GM21825 (cell line): ENCODE measurements around the gene KLRK1.
"Not testable (repeated sequence)": the region's sequence is repeated elsewhere in the genome, so short reads cannot be mapped to it uniquely, and the experiment has no call there.

Experiments used
- ATAC-seq: cut with Tn5 transposase; IDR thresholded peaks from one replicate; pipeline ENCODE4 v1.9.1; 2021; ENCODE audit warnings: mild to moderate bottlenecking, moderate library complexity; ENCODE audit not compliant: unreplicated experiment

The KLRK1 gene

GRCh38 chr12:10363658-10363913, 26.3 kb downstream of the KLRK1 start:
- ATAC-seq, result no peak

GRCh38 chr12:10362828-10363657, 26.8 kb downstream of the KLRK1 start:
- ATAC-seq, result no peak

GRCh38 chr12:10362325-10362724, 27.5 kb downstream of the KLRK1 start:
- ATAC-seq, result no peak

GRCh38 chr12:10361622-10362021, 28.2 kb downstream of the KLRK1 start:
- no peak for ATAC-seq

- no peak for ATAC-seq
These were observed 28.8 kb downstream of the KLRK1 start for GRCh38 chr12:10361084-10361483.

GRCh38 chr12:10358969-10359368, 30.9 kb downstream of the KLRK1 start:
- no peak for ATAC-seq

GRCh38 chr12:10358131-10358530, 31.7 kb downstream of the KLRK1 start:
- ATAC-seq, result no peak

GRCh38 chr12:10354502-10354901, 35.3 kb downstream of the KLRK1 start:
- no peak for ATAC-seq

- no peak for ATAC-seq
These were observed 35.8 kb downstream of the KLRK1 start for GRCh38 chr12:10354071-10354470.

- ATAC-seq, result not testable (repeated sequence)
These were observed 38.4 kb downstream of the KLRK1 start for GRCh38 chr12:10351457-10351856.

GRCh38 chr12:10341892-10342509, 47.8 kb downstream of the KLRK1 start:
- no peak for ATAC-seq

- ATAC-seq, result not testable (repeated sequence)
These were observed 48.9 kb downstream of the KLRK1 start for GRCh38 chr12:10340946-10341345.

- no peak for ATAC-seq
These were observed 50.6 kb downstream of the KLRK1 start for GRCh38 chr12:10339053-10339840.

GRCh38 chr12:10338470-10338869, 51.4 kb downstream of the KLRK1 start:
- not testable (repeated sequence) for ATAC-seq

- not testable (repeated sequence) for ATAC-seq
These were observed 53.6 kb downstream of the KLRK1 start for GRCh38 chr12:10336196-10336595.

- peak; percentile 54 for ATAC-seq
These were observed 58.1 kb downstream of the KLRK1 start for GRCh38 chr12:10331642-10332239.

- ATAC-seq, result not testable (repeated sequence)
These were observed 61.1 kb downstream of the KLRK1 start for GRCh38 chr12:10328691-10329090.
